Activated CD4-positive, CD25-positive, alpha-beta regulatory T cell treated with anti-CD3 and anti-CD28 coated beads, Interleukin-2, amount 50 U/mL, for 24 hours (primary cell): ENCODE data around the gene PIK3CA.
A peak's percentile ranks its signal among the peaks of the same experiment; 100 is the strongest.
"Not testable (repeated sequence)": the region's sequence is repeated elsewhere in the genome, so short reads cannot be mapped to it uniquely, and the experiment has no call there.

Experiments used
- ATAC-seq, 2 donors: fragments of 150-1000 bp; cut with Tn5 transposase; one replicate each; pipeline ENCODE4 v1.10.0; 2021; ENCODE audit warnings: mild to moderate bottlenecking in 1 of 2, moderate library complexity in 1 of 2

Gene PIK3CA

GRCh38 chr3:179147873-179148615 is at the start of gene PIK3CA:
TSS of gene PIK3CA (plus strand) at chr3:179148357. CDS start at chr3:179198826, 50,469 bp downstream.
- peak; percentile 75 to 82 for ATAC-seq

- peak in 1 of 2 donors; percentile 13 for ATAC-seq
These were observed 49.6 kb upstream of the PIK3CA start for GRCh38 chr3:179098388-179099077.

DNA sequence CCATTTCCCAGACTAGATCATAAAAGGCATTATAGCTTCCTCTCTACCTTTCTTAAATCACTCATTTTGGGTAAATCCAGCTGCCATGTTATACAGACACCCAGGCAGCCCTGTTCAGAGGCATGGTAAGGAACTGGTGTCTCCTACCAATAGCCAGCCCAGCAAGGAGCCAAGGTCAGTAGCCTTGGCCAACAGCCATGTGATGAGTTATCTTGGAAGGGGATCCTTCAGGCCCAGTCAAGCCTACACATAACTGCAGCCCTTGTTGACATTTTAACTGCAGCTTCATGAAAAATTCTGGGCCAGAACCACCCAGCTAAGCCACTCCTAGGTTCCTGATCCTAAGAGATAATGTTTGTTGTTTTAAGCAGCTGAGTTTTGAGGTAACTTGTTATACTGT is 47.5 kb upstream of the PIK3CA start:
- no peak for ATAC-seq

DNA sequence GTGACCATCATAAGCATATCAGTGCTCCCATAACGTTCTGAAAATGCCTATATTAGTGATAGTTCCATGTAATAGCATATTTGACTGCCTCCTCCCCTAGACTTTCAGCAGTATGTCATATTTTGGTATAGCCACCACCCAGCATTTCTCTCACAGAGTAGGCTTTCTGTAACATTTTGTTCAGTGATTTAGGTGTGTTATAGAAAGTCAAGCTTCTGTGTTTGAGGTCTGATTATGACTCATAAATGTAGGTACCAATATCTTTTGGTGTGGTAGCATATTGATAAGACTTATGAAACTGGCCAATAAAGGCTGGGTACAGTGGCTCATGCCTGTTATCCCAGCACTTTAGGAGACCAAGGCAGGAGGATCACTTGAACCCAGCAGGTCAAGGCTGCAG is 42.3 kb upstream of the PIK3CA start:
- no peak for ATAC-seq

GRCh38 chr3:179107617-179108016 is 40.5 kb upstream of the PIK3CA start:
- ATAC-seq = no peak

DNA sequence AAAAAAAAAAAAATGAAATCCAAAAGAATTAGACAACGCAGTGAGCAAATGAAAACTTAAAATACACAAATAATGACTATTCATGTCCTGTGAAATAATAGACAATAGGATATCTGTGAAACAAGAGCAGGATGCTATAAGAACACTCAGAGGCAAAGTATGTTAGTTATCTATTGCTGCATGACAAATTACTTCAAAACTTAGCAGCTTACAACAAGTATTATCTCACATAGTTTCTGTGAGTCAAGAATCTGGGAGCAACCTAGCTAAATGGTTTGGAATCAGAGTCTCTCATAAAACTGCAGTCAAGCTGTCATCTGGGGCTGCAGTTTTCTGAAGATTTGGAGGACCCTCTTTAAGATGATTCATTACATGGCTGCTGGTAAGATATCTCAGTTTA is 40.1 kb upstream of the PIK3CA start:
- ATAC-seq = no peak

- no peak for ATAC-seq
These were observed 34.3 kb upstream of the PIK3CA start for GRCh38 chr3:179113903-179114302.

- not testable (repeated sequence) for ATAC-seq
These were observed 32.7 kb upstream of the PIK3CA start for GRCh38 chr3:179115444-179115843.

DNA sequence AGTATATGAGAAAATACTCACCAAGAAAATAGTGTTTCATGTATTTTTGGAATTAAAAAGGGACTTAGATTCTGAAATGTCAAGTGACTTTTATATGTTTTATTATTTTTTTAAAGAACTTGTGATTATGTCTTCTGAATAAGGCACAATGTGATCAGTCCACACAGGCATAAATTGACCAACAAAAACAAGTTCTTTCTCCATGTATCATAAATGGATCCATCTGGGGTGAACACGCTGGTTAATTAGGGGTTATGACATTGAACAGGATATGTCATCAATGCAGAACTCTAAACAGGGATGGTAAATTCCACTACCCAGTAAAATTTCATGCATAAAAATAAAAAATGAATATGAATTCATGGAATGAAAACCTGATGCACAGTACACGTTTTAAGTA is 31.3 kb upstream of the PIK3CA start:
- no peak for ATAC-seq

DNA sequence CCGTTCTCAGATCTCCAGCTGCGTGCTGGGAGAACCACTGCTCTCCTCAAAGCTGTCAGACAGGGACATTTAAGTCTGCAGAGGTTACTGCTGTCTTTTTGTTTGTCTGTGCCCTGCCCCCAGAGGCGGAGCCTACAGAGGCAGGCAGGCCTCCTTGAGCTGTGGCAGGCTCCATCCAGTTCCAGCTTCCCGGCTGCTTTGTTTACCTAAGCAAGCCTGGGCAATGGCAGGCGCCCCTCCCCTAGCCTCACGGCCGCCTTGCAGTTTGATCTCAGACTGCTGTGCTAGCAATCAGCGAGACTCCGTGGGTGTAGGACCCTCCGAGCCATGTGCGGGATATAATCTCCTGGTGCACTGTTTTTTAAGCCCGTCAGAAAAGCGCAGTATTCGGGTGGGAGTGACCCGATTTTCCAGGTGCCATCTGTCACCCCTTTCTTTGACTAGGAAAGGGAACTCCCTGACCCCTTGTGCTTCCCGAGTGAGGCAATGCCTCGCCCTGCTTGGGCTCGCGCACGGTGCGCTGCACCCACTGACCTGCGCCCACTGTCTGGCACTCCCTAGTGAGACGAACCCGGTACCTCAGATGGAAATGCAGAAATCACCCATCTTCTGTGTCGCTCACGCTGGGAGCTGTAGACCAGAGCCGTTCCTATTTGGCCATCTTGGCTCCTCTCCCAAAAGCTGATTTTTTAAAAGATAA is 15.8 kb upstream of the PIK3CA start:
- not testable (repeated sequence) for ATAC-seq

- ATAC-seq = no peak
These were observed 14.6 kb upstream of the PIK3CA start for GRCh38 chr3:179133575-179133974.

- ATAC-seq = no peak
These were observed 12.0 kb upstream of the PIK3CA start for GRCh38 chr3:179136195-179136594.

DNA sequence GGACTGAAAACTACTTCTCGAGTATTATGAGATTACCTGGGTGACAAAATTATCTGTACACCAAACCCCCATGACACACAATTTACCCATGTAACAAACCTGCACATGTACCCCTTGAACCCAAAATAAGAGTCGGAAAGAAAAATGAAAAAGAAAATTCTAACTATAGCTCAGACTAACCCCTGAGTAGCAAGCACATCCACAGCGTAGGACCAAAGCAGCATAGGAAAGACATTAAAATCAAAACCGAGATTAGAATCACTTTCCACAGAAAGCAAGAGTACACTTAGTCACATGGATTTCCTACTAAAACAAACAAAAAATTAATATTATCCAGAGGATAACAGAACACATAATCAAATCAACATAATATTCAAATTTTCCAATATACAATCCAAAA is 6.3 kb upstream of the PIK3CA start:
- no peak for ATAC-seq

GRCh38 chr3:179146911-179147513 is 1.1 kb upstream of the PIK3CA start:
- peak; percentile 16 to 18 for ATAC-seq

DNA sequence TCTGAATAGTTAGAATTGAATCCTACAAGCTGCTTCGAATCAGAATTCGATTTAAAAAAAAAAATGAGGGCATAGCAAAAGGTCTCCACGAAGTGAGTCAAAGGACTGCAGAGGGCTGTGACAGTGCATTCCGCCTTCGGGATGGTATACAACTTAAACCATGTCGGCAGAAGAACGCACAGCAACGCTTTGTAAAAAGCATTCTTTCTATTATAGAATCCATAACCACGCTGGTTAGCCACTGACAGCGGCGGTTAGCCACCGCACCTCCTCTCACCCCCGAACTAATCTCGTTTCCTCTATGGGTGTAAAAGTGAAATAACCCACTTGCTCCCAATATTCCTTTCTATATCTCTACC is 664 bp upstream of the PIK3CA start:
- peak; percentile 22 to 31 for ATAC-seq

GRCh38 chr3:179148616-179149405 is 654 bp downstream of the PIK3CA start:
- peak; percentile 50 to 52 for ATAC-seq

GRCh38 chr3:179149406-179149867 is 1.3 kb downstream of the PIK3CA start:
- ATAC-seq = peak; percentile 28 to 30

- ATAC-seq = no peak
These were observed 1.8 kb downstream of the PIK3CA start for GRCh38 chr3:179149951-179150350.

GRCh38 chr3:179150610-179151009 is 2.5 kb downstream of the PIK3CA start:
- ATAC-seq = no peak

DNA sequence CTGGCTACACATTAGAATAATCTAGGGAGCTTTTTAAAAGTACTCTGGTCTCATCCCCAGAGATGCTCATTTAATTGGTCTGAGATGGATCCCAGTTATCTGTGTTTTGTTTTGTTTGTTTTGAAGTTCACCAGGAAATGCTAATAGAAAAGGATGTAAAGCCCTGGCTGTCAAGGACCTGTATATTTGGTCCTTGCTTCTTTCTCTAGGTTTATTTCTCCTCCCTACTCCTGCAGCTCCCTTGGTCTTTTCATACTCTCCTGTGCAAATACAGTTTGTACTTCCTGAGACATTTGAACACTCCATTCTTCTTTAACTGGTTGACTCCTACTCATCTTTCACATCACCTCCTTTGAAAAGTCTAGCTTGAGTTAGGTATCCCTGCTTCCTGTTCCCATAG is 3.3 kb downstream of the PIK3CA start:
- ATAC-seq = no peak

DNA sequence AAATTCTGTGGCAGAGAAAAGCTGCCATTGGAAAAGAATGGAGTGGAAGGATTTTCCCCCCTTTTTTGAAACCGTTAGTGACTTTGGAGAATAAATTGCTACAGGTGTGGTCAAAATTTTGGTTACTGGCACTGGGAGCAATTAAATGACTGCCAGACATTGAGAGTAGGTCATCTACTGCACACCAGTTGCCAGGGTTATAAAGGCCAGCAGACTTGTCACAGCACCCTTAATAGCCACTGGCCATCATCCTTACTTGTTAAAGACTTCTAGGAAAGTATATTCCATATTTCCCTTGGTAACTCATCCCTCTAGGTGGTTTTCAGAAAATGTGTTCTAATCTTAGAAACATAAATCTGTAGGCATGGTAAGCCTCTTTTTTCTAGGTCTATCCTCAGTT is 8.0 kb downstream of the PIK3CA start:
- no peak for ATAC-seq

DNA sequence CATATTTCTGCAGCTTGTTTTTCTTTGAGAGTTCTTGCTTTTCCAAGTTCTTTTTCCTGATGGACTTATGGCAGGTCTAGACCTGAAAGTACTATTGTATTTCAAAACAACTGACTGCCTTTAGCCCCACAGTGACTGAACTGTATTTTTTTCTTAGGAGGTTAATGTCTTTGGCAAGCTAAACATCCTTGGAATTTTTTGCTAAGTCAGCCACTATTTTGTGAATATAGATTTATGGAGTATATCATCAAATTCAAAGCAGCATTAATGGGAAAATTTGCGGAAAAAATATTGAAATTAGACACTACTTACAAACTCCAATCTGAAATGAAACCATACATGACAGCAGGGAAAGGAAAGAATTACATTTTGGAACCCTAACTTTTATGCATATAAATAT is 8.6 kb downstream of the PIK3CA start:
- no peak for ATAC-seq
